HepG2 (cell line): ENCODE measurements around the gene PDYN. TPM values are rescaled to one million over a fixed set of nuclear protein-coding genes. Genes with fewer than 3 reads are reported as not detected.

ENCODE experiments used
- ATAC-seq: fragments of 200-7000 bp; cut with Tn5 transposase; 3 replicates; pipeline ENCODE4 v1.9.1; 2020; ENCODE audit warnings: mild to moderate bottlenecking, moderate library complexity
- BruUV-seq: library from RNA; stranded (reverse); fragments of 400-500 nt; replicated peaks from 2 replicates; lab custom pipeline; 2021; lab: Mats Ljungman, UMichigan
- CTCF ChIA-PET: fragments of 300-600 bp; formaldehyde crosslinking; extraction: SDS; loops from one replicate; lab custom pipeline; 2021; ENCODE audit warnings: low total read pairs, inconsistent platforms, low intra/inter-chr PET ratio; lab: Yijun Ruan, JAX
- POLR2A ChIA-PET: fragments of 350-600 bp; sonication (Branson Sonifier 250); formaldehyde crosslinking; loops from one replicate; lab custom pipeline; 2020; ENCODE audit warnings: antibody characterized with exemption, inconsistent platforms; lab: Yijun Ruan, JAX
- DNase-seq: peaks from one replicate; pipeline ENCODE4 v3.0.0-alpha.2; 2015; ENCODE audit warnings: low spot score
- FAIRE-seq: peaks from 3 replicates; lab custom pipeline; 2011; peaks lifted over from hg19 to GRCh38; lab: Jason Lieb, UNC
- H2AFZ ChIP-seq: one replicate; pipeline ENCODE4 v1.6.1; 2011; ENCODE audit warnings: low read length, inconsistent platforms
- H3K27ac ChIP-seq: fragments of 300-600 bp; 3 replicates; pipeline ENCODE4 v1.8.0; 2011; ENCODE audit warnings: mixed run types, mild to moderate bottlenecking, mixed read lengths, low read length, inconsistent platforms; ENCODE audit not compliant: insufficient read depth; ENCODE audit errors: extremely low read length
- H3K27me3 ChIP-seq, 2 experiments: fragments of 200-600 bp in 1 of 2; 2 replicates in 1 of 2; 3 replicates in 1 of 2; pipeline versions ENCODE4 v1.6.0 to v1.8.0; 2011; ENCODE audit warnings: low read length in 2 of 2, mild to moderate bottlenecking in 2 of 2, moderate library complexity in 2 of 2, inconsistent platforms in 1 of 2; ENCODE audit not compliant: insufficient read depth in 2 of 2, control insufficient read depth in 1 of 2
- H3K36me3 ChIP-seq, 2 experiments: fragments of 200-600 bp in 1 of 2; replicated peaks in 1 of 2; 2 replicates in 1 of 2; 3 replicates in 1 of 2; pipeline versions ENCODE4 v1.5.1 to v1.8.0; 2011; ENCODE audit warnings: low read length in 2 of 2, inconsistent platforms in 1 of 2; ENCODE audit not compliant: insufficient read depth in 2 of 2, control insufficient read depth in 1 of 2
- H3K4me1 ChIP-seq: 2 replicates; pipeline ENCODE4 v1.5.1; 2012; ENCODE audit warnings: low read length, inconsistent platforms; ENCODE audit not compliant: insufficient read depth
- H3K4me2 ChIP-seq: 2 replicates; pipeline ENCODE4 v1.6.0; 2011; ENCODE audit warnings: low read depth, low read length, inconsistent platforms
- H3K4me3 ChIP-seq, 3 experiments: fragments of 200-600 bp in 1 of 3; sonication (generic), shearing (Covaris generic) in 1 of 3; replicated peaks in 1 of 3; 2 replicates each; pipeline ENCODE4 v1.5.1; 2011 to 2016; ENCODE audit warnings: low read length in 3 of 3, inconsistent platforms in 2 of 3, low read depth in 2 of 3, mild to moderate bottlenecking in 2 of 3, control low read depth in 1 of 3, mixed read lengths in 1 of 3; ENCODE audit not compliant: insufficient read depth in 1 of 3
- H3K79me2 ChIP-seq: one replicate; pipeline ENCODE4 v1.6.1; 2011; ENCODE audit warnings: low read length, inconsistent platforms; ENCODE audit not compliant: insufficient read depth
- H3K9ac ChIP-seq: 2 replicates; pipeline ENCODE4 v1.6.0; 2011; ENCODE audit warnings: mild to moderate bottlenecking, low read depth, low read length, inconsistent platforms; ENCODE audit not compliant: insufficient read depth
- H3K9me3 ChIP-seq: 2 replicates; pipeline ENCODE4 v1.5.1; 2012; ENCODE audit warnings: mild to moderate bottlenecking, low read length
- H4K20me1 ChIP-seq: 2 replicates; pipeline ENCODE4 v1.6.0; 2011; ENCODE audit warnings: inconsistent platforms, mild to moderate bottlenecking, low read length, moderate library complexity; ENCODE audit not compliant: insufficient read depth
- BRD4 ChIP-seq: sonication (generic); formaldehyde crosslinking; IDR thresholded peaks from 2 replicates; pipeline ENCODE4 v1.4.0; 2020; ENCODE audit warnings: missing genetic modification reagents
- NFE2L1 ChIP-seq: sonication (generic); formaldehyde crosslinking; IDR thresholded peaks from 2 replicates; pipeline ENCODE4 v1.4.0; 2020; ENCODE audit warnings: missing genetic modification reagents, mild to moderate bottlenecking, borderline replicate concordance
- SMARCE1 ChIP-seq: fragments of 450-650 bp; IDR thresholded peaks from 2 replicates; pipeline ENCODE4 v1.6.1; 2017; ENCODE audit warnings: borderline replicate concordance
- SP140L ChIP-seq: sonication (generic); formaldehyde crosslinking; IDR thresholded peaks from 2 replicates; pipeline ENCODE4 v1.4.0; 2020; ENCODE audit warnings: missing genetic modification reagents, borderline replicate concordance
- SPEN ChIP-seq: sonication (generic); formaldehyde crosslinking; IDR thresholded peaks from 2 replicates; pipeline ENCODE4 v1.5.1; 2020; ENCODE audit warnings: low read depth, mild to moderate bottlenecking, missing genetic modification reagents
- XRCC5 ChIP-seq: fragments of 200-400 bp; formaldehyde crosslinking; optimal IDR thresholded peaks from 2 replicates; pipeline ENCODE3; 2017; ENCODE audit warnings: mild to moderate bottlenecking, low read length
- ZNF605 ChIP-seq: sonication (generic); formaldehyde crosslinking; IDR thresholded peaks from 2 replicates; pipeline ENCODE4 v1.8.0; 2022; ENCODE audit warnings: mild to moderate bottlenecking, missing genetic modification reagents
- ZNF616 ChIP-seq: sonication (generic); formaldehyde crosslinking; IDR thresholded peaks from 2 replicates; pipeline ENCODE4 v1.5.0; 2020; ENCODE audit warnings: low read depth, mild to moderate bottlenecking, missing genetic modification reagents
- ZNF83 ChIP-seq: sonication (generic); formaldehyde crosslinking; IDR thresholded peaks from 2 replicates; pipeline ENCODE4 v1.4.0; 2020; ENCODE audit warnings: missing genetic modification reagents, mild to moderate bottlenecking, borderline replicate concordance
- WGBS: methylation state at CpG from one replicate; pipeline ENCODE4 v1.1.6; 2017; ENCODE audit warnings: low lambda C conversion rate; 5-methylcytosine and 5-hydroxymethylcytosine counted together
- in situ Hi-C: cut with HindIII; loops from 2 replicates; pipeline ENCODE4 v1.10.0; 2017; ENCODE audit warnings: low pct_unique_long_range_greater_than_20kb; ENCODE audit not compliant: extremely low pct_ligation_motif_present
- intact Hi-C: fragments of 100-400 bp; cut with micrococcal nuclease; formaldehyde crosslinking; loops from one replicate; pipeline ENCODE4 v1.10.0; 2022; ENCODE audit not compliant: unreplicated experiment
- polyA plus RNA-seq, 8 experiments: library from polyadenylated mRNA; depleted of rRNA in 3 of 8; stranded (reverse) in 7 of 8; unstranded in 1 of 8; fragments of >200 nt; fragmentation: Illumina TruSeq in 4 of 8; extraction: Trizol in 4 of 8; gene quantifications; 2 replicates each; pipeline versions ENCODE4 v1.2.1 to v1.2.3, GENCODE V29; 2011 to 2016; ENCODE audit warnings: low read depth in 4 of 8, missing spikeins in 1 of 8, mixed read lengths in 1 of 8; ENCODE audit not compliant: insufficient read depth in 1 of 8
- total RNA-seq, 5 experiments: library from RNA; depleted of rRNA; stranded (reverse); fragments of >200 nt; fragmentation: Illumina TruSeq; extraction: Trizol; gene quantifications; 2 replicates each; pipeline ENCODE4 v1.2.3, GENCODE V29; 2016; ENCODE audit warnings: low read depth in 1 of 5
- TF ChIP-seq, protein P1 (sequence below): sonication (generic); formaldehyde crosslinking; IDR thresholded peaks from 2 replicates; pipeline ENCODE4 v1.4.0; 2020; ENCODE audit warnings: mild to moderate bottlenecking, missing genetic modification reagents
- TF ChIP-seq, protein P2 (sequence below): IDR thresholded peaks from 2 replicates; pipeline ENCODE4 v1.6.1; 2016

Gene PDYN
- total and polyA plus RNA-seq, 2 of the 13 experiments (the other 11 are each of a cell fraction or from before 2014, with no cell fraction given), result not detected

DNA sequence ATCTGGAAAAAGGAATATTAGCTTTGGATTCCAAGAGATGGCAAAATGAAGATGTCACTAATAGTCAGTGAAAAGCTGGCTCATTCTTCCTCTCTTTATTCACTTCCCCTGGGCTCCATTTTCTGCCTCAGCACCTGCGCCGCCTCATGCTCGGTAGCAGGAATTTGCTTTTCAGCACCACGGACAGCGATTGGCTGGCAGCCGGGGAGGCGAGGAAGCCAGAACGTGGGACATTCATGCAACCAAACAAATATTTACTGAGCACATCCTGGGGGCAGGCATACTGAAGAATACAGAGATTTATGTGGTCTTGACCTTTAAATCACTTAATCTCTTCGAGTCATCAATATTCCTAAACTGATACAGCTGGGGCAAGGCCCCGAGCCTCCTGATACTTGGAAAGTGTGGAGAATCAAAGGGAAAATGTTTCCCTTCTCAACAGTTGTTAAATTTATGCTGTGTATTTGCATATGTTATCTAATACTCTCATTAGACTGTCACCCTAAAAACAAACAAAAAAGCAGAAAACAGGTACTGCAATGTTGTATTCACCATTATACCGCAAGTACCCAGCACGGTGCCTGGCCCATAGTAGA lies 12.1 kb upstream of the PDYN start (continued):
- TF ChIP-seq, protein P1, sequence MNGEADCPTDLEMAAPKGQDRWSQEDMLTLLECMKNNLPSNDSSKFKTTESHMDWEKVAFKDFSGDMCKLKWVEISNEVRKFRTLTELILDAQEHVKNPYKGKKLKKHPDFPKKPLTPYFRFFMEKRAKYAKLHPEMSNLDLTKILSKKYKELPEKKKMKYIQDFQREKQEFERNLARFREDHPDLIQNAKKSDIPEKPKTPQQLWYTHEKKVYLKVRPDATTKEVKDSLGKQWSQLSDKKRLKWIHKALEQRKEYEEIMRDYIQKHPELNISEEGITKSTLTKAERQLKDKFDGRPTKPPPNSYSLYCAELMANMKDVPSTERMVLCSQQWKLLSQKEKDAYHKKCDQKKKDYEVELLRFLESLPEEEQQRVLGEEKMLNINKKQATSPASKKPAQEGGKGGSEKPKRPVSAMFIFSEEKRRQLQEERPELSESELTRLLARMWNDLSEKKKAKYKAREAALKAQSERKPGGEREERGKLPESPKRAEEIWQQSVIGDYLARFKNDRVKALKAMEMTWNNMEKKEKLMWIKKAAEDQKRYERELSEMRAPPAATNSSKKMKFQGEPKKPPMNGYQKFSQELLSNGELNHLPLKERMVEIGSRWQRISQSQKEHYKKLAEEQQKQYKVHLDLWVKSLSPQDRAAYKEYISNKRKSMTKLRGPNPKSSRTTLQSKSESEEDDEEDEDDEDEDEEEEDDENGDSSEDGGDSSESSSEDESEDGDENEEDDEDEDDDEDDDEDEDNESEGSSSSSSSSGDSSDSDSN (CRISPR knock-in tag), result no peak
- TF ChIP-seq SPEN (CRISPR knock-in tag) (peak; percentile 90), ZNF83 (CRISPR knock-in tag) (peak; percentile 99)

DNA sequence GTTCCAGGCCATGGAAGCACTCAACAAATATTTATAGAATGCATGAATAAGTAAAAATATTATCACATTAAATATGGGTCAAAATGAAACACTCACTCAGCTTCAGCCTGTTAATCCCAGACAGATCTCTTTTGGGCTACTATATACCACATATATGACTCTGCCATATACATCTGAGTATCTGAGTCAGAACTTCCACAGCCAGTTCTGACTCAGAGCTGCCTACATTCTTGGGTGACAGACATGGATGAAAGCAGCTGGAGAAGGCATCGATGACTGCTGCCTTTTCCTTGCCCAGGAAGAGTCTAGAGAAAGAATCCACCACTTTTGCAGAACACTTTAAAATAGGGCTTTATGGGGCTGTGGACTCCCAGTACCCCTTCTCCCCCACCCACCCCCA lies 11.5 kb upstream of the PDYN start:
- TF ChIP-seq BRD4 (CRISPR knock-in tag), result no peak
- no peak for TF ChIP-seq SP140L (CRISPR knock-in tag)
- TF ChIP-seq, protein P2, sequence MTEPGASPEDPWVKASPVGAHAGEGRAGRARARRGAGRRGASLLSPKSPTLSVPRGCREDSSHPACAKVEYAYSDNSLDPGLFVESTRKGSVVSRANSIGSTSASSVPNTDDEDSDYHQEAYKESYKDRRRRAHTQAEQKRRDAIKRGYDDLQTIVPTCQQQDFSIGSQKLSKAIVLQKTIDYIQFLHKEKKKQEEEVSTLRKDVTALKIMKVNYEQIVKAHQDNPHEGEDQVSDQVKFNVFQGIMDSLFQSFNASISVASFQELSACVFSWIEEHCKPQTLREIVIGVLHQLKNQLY (CRISPR knock-in tag), result no peak
- no peak for TF ChIP-seq ZNF605 (CRISPR knock-in tag)
- TF ChIP-seq XRCC5, result no peak
- no peak for TF ChIP-seq NFE2L1 (CRISPR knock-in tag)
- no peak for TF ChIP-seq SMARCE1
- no peak for TF ChIP-seq ZNF616 (CRISPR knock-in tag)
- TF ChIP-seq, all 625 proteins: peak for 0

More for the DNA sequence above, 11.5 kb upstream of the PDYN start:
- peaks cover 9% of the 10 kb centered on the region; the same call in 1 of the 2 replicates for H4K20me1 ChIP-seq
- ATAC-seq (no peak), FAIRE-seq (no peak), DNase-seq (no peak)
- no peak overlapping the region for H3K4me2 ChIP-seq
- H3K4me3 ChIP-seq, result no peak overlapping the region
- no peak overlapping the region for H2AFZ ChIP-seq
- ChIA-PET POLR2A (no interaction called here), CTCF (interaction anchor here (2.7 to 3.7 kb wide), 2 partner anchors 88 to 167 kb away, joined by 25 to 35 read pairs; no protein-coding TSS in a partner anchor)
- no peak overlapping the region for H3K27ac ChIP-seq
- no peaks in the 10 kb centered on the region for H3K9me3 ChIP-seq
- intact Hi-C loops, result loop anchor here (5.0 kb wide), 1 partner anchor 38 kb away; no protein-coding TSS in a partner anchor
- no TSS peak for BruUV-seq
- in situ Hi-C loops, result loop anchor here (5.0 kb wide), 2 partner anchors 87 to 167 kb away; no protein-coding TSS in a partner anchor
- WGBS, result 10% methylated on average over 1 of the region's 1 CpG
- H3K9ac ChIP-seq, result no peak overlapping the region
- no peaks in the 10 kb centered on the region for H3K36me3 ChIP-seq
- H3K79me2 ChIP-seq, result no peaks in the 10 kb centered on the region
- H3K27me3 ChIP-seq, result no peaks in the 10 kb centered on the region
- peaks cover 9% of the 10 kb centered on the region for H3K4me1 ChIP-seq
